B cell (primary cell): ENCODE results near the gene CD36. TPM values are rescaled to one million over a fixed set of nuclear protein-coding genes. Genes with fewer than 3 reads are reported as not detected.

ENCODE experiments used
- ATAC-seq: fragments of 200-7000 bp; cut with Tn5 transposase; one replicate; pipeline ENCODE4 v1.10.0; 2021; ENCODE audit warnings: low read depth, mild to moderate bottlenecking, moderate number of reproducible peaks, moderate library complexity
- CTCF ChIA-PET: fragments of 350-600 bp; sonication (Branson Sonifier 250); formaldehyde crosslinking; loops from one replicate; lab custom pipeline; 2021; ENCODE audit warnings: antibody characterized with exemption, inconsistent platforms; lab: Charles Lee
- POLR2A ChIA-PET: fragments of 350-600 bp; sonication (Branson Sonifier 250); formaldehyde crosslinking; loops from one replicate; lab custom pipeline; 2021; ENCODE audit warnings: antibody characterized with exemption; lab: Charles Lee
- DNase-seq: peaks from one replicate; pipeline ENCODE4 v3.0.0; 2013
- H2AFZ ChIP-seq: 2 replicates; pipeline ENCODE4 v1.6.1; 2012; ENCODE audit warnings: mild to moderate bottlenecking, low read depth, low read length; ENCODE audit not compliant: insufficient read depth, poor library complexity, severe bottlenecking
- H3K27ac ChIP-seq, 2 donors: 1 replicate in 1 of 2; 2 replicates in 1 of 2; pipeline ENCODE4 v1.5.1; 2012 to 2013; ENCODE audit warnings: low read length in 2 of 2, mild to moderate bottlenecking in 2 of 2, moderate library complexity in 1 of 2
- H3K27me3 ChIP-seq, 4 experiments: fragments of 200-600 bp in 1 of 4; sonication (generic) in 1 of 4; replicated peaks in 1 of 4; 1 replicate in 2 of 4; 2 replicates in 2 of 4; pipeline versions ENCODE4 v1.6.1 to v1.7.0; 2013 to 2016; ENCODE audit warnings: low read length in 3 of 4, mild to moderate bottlenecking in 2 of 4, mixed read lengths in 1 of 4, moderate library complexity in 1 of 4; ENCODE audit not compliant: insufficient read depth in 4 of 4, control insufficient read depth in 3 of 4; ENCODE audit errors: control extremely low read depth in 1 of 4
- H3K36me3 ChIP-seq, 2 experiments: replicated peaks in 1 of 2; 1 replicate in 1 of 2; 2 replicates in 1 of 2; pipeline versions ENCODE4 v1.6.1 to v1.7.1; 2013; ENCODE audit warnings: low read length in 1 of 2; ENCODE audit not compliant: insufficient read depth in 2 of 2, control insufficient read depth in 1 of 2; ENCODE audit errors: control extremely low read depth in 1 of 2, extremely low read depth in 1 of 2
- H3K4me1 ChIP-seq, 2 donors: fragments of 200-600 bp in 1 of 2; sonication (generic) in 1 of 2; 1 replicate in 1 of 2; 2 replicates in 1 of 2; pipeline versions ENCODE4 v1.5.1 to v1.6.1; 2013 to 2017; ENCODE audit warnings: low read length in 2 of 2; ENCODE audit not compliant: control insufficient read depth in 2 of 2, insufficient read depth in 2 of 2
- H3K4me2 ChIP-seq: replicated peaks from 2 replicates; pipeline ENCODE3; 2012; ENCODE audit warnings: mild to moderate bottlenecking, low read depth, low read length; ENCODE audit not compliant: poor library complexity, severe bottlenecking
- H3K4me3 ChIP-seq, 5 experiments: fragments of 200-600 bp in 1 of 5; sonication (generic) in 1 of 5; 1 replicate in 3 of 5; 2 replicates in 2 of 5; pipeline versions ENCODE4 v1.5.1 to v1.7.0; 2011 to 2016; ENCODE audit warnings: low read length in 4 of 5, mild to moderate bottlenecking in 4 of 5, low read depth in 2 of 5, control low read depth in 1 of 5, moderate library complexity in 1 of 5; ENCODE audit not compliant: insufficient read depth in 1 of 5; ENCODE audit errors: control extremely low read depth in 1 of 5, extremely low read depth in 1 of 5
- H3K79me2 ChIP-seq: fragments of 200-600 bp; sonication (generic); one replicate; pipeline ENCODE4 v1.6.0; 2016; ENCODE audit warnings: low read length; ENCODE audit not compliant: control insufficient read depth, insufficient read depth
- H3K9ac ChIP-seq: fragments of 200-600 bp; sonication (generic); 2 replicates; pipeline ENCODE4 v1.6.1; 2017; ENCODE audit warnings: mild to moderate bottlenecking, low read length, moderate library complexity
- H3K9me3 ChIP-seq, 3 donors: one replicate each; pipeline versions ENCODE4 v1.6.1 to v1.7.1; 2013; ENCODE audit warnings: low read length in 2 of 3; ENCODE audit not compliant: control insufficient read depth in 2 of 3, insufficient read depth in 1 of 3; ENCODE audit errors: control extremely low read depth in 1 of 3
- H4K20me1 ChIP-seq: 2 replicates; pipeline ENCODE4 v1.6.0; 2012; ENCODE audit warnings: mild to moderate bottlenecking, low read length; ENCODE audit not compliant: insufficient read depth, control insufficient read depth, poor library complexity, severe bottlenecking
- H3K27ac Mint-ChIP-seq: one replicate; pipeline ENCODE4 v1.8.0; 2021; ENCODE audit warnings: mixed read lengths
- H3K27me3 Mint-ChIP-seq: one replicate; pipeline ENCODE4 v1.8.0; 2021; ENCODE audit warnings: mixed read lengths
- H3K4me1 Mint-ChIP-seq: one replicate; pipeline ENCODE4 v1.8.0; 2021; ENCODE audit warnings: mixed read lengths
- H3K4me3 Mint-ChIP-seq: one replicate; pipeline ENCODE4 v1.8.0; 2021; ENCODE audit warnings: mixed read lengths
- H3K9me3 Mint-ChIP-seq: one replicate; pipeline ENCODE4 v1.8.0; 2022; ENCODE audit warnings: mixed read lengths; ENCODE audit not compliant: insufficient read depth
- CTCF ChIP-seq: fragments of 200-600 bp; IDR thresholded peaks from one replicate; pipeline ENCODE4 v1.8.0; 2022; ENCODE audit warnings: antibody characterized with exemption, mild to moderate bottlenecking
- EZH2 ChIP-seq: IDR thresholded peaks from 2 replicates; pipeline ENCODE4 v1.6.1; 2012; ENCODE audit warnings: borderline replicate concordance, low read depth, mild to moderate bottlenecking, moderate library complexity, low read length; ENCODE audit not compliant: insufficient read depth, poor library complexity, severe bottlenecking
- WGBS: methylation state at CpG from one replicate; pipeline ENCODE4 v1.1.5; 2013; ENCODE audit warnings: missing lambda C conversion rate; ENCODE audit not compliant: insufficient coverage; 5-methylcytosine and 5-hydroxymethylcytosine counted together
- intact Hi-C: fragments of 100-400 bp; cut with micrococcal nuclease; formaldehyde crosslinking; loops from one replicate; pipeline ENCODE4 v1.10.0; 2022
- polyA plus RNA-seq: library from polyadenylated mRNA; depleted of rRNA; stranded (reverse); fragments of >200 nt; gene quantifications from 2 replicates; pipeline ENCODE4 v1.2.3, GENCODE V29; 2012
- total RNA-seq, 2 donors: library from RNA; stranded (reverse); fragments of 120-200 nt in 1 of 2; gene quantifications; 1 replicate in 1 of 2; 2 replicates in 1 of 2; pipeline versions ENCODE4 v1.2.3 to v1.2.4, GENCODE V29; 2013 to 2022

CD36 gene
- total and polyA plus RNA-seq, 2 donors (not counting 1 experiment from before 2014, with no cell fraction given), result 0.37 to 2.3 TPM

GRCh38 chr7:80711531-80711930 is 73.1 kb downstream of the CD36 start:
- Mint-ChIP-seq H3K4me1 (no peaks in the 10 kb centered on the region), H3K9me3 (no peaks in the 10 kb centered on the region), H3K4me3 (no peak overlapping the region), H3K27ac (no peak overlapping the region), H3K27me3 (peaks cover 4% of the 10 kb centered on the region)
- ATAC-seq (no peak), DNase-seq (no peak)
- no peak overlapping the region for H2AFZ ChIP-seq
- no peaks in the 10 kb centered on the region for H3K36me3 ChIP-seq
- no peak overlapping the region for H3K4me2 ChIP-seq
- 77% methylated on average over 2 of the region's 2 CpGs for WGBS
- H3K9me3 ChIP-seq, result no peaks in the 10 kb centered on the region
- no peaks in the 10 kb centered on the region for H3K27me3 ChIP-seq
- no peak for TF ChIP-seq CTCF
- no peak for TF ChIP-seq EZH2
- no peaks in the 10 kb centered on the region for H3K4me1 ChIP-seq
- H3K27ac ChIP-seq, result no peak overlapping the region
- POLR2A ChIA-PET, result no interaction called here
- H3K4me3 ChIP-seq, result no peak overlapping the region
- CTCF ChIA-PET, result no interaction called here
- H4K20me1 ChIP-seq, result no peaks in the 10 kb centered on the region
- no peaks in the 10 kb centered on the region for H3K79me2 ChIP-seq
- H3K9ac ChIP-seq, result no peak overlapping the region
- intact Hi-C loops, result no loop called here

GRCh38 chr7:80719261-80719660 is 80.8 kb downstream of the CD36 start:
- DNase-seq (no peak), ATAC-seq (no peak)
- no peak overlapping the region for H3K4me3 Mint-ChIP-seq
- H3K27ac Mint-ChIP-seq, result no peak overlapping the region
- intact Hi-C loops, result no loop called here
- Histone ChIP-seq H3K27ac (no peak overlapping the region), H3K4me3 (no peak overlapping the region), H3K9ac (no peak overlapping the region), H2AFZ (no peak overlapping the region), H3K4me1 (no peaks in the 10 kb centered on the region), H3K79me2 (no peaks in the 10 kb centered on the region), H3K4me2 (no peak overlapping the region), H3K27me3 (no peaks in the 10 kb centered on the region), H3K36me3 (no peaks in the 10 kb centered on the region), H3K9me3 (no peaks in the 10 kb centered on the region), H4K20me1 (no peaks in the 10 kb centered on the region)
- CTCF ChIA-PET, result no interaction called here
- no peaks in the 10 kb centered on the region for H3K27me3 Mint-ChIP-seq
- WGBS, result 80% methylated on average over 1 of the region's 3 CpGs
- POLR2A ChIA-PET, result no interaction called here
- no peaks in the 10 kb centered on the region for H3K4me1 Mint-ChIP-seq
- no peaks in the 10 kb centered on the region for H3K9me3 Mint-ChIP-seq
- TF ChIP-seq CTCF (no peak), EZH2 (no peak)
